ENCODE results near the gene TMEM14A. TPM values are rescaled to one million over a fixed set of nuclear protein-coding genes. Genes with fewer than 3 reads are reported as not detected.

The TMEM14A gene
- polyA plus RNA-seq, 1 donor (not counting 4 experiments of a cell fraction or from before 2014, with no cell fraction given): 44.2 TPM

DNA sequence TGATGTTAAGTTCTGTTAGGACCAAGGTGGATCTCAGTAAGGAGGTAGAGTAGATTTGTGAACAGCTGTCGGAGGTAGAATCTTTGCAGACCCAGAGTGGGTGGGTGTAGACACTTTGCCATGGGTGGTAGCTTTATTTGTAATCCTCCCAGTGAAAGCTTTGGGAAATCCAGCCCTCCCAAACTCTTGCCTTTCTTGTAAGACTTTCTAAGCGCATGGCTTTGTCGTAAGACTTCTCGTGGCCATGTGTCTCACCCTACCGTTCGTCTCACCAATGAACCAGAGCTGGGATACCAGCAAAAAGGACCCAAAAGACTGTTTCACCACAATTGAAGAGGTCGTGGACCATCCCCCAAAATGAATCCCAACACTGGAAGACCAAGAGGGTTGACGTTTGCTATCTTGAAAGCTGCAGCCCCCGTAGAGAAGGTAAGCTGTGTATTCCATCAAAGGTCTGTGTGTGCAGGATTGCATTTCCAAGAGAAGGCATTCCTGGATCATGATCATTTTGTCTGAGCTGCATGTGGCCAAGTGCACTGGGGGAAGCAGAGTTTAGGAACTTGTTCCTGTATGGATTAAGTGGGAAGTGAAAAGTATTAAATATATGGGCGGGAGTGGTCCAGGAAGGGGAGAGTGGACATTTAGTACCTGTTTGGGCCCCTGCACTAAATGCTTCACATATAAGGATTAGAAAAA, 5.8 kb upstream of the TMEM14A start:
- no peaks in the 10 kb centered on the region for H3K9me3 ChIP-seq (ENCODE audit: control insufficient read depth, low read depth, low read length)
- no peak for TF ChIP-seq EZH2 (IDR thresholded peaks at IDR 0.05; ENCODE audit: low read length)
- TF ChIP-seq CTCF (optimal IDR thresholded peaks at IDR 0.05 in 1 of 3, IDR thresholded peaks at IDR 0.05 in 1 of 3, conservative IDR thresholded peaks at IDR 0.05 in 1 of 3; ENCODE audit: extremely low read depth in 1 of 3, insufficient read depth in 2 of 3, low read length in 3 of 3): no peak
- dilution Hi-C loops (cut with MboI; ENCODE audit: extremely low pct_ligation_motif_present, low sequenced_read_pairs): loop anchor here (25.0 kb wide), 1 partner anchor 253 kb away; the partner anchor contains the start of gene EFHC1
- H4K20me1 ChIP-seq (ENCODE audit: control insufficient read depth, extremely low read depth, insufficient read depth, low read length): no peaks in the 10 kb centered on the region
- H3K4me2 ChIP-seq (ENCODE audit: control insufficient read depth, extremely low read depth, insufficient read depth, low read depth, low read length): peak overlapping the region; percentile 92
- H3K9ac ChIP-seq (ENCODE audit: control insufficient read depth, extremely low read depth, insufficient read depth, low read length): no peak overlapping the region
- H3K9me1 ChIP-seq (ENCODE audit: control insufficient read depth, extremely low read depth, insufficient read depth, low read length): no peaks in the 10 kb centered on the region
- peak overlapping the region in 2 of 3 experiments; percentile 81 to 91 for H3K4me3 ChIP-seq (ENCODE audit: control insufficient read depth in 2 of 3, extremely low read depth in 1 of 3, insufficient read depth in 2 of 3, low read depth in 1 of 3, low read length in 3 of 3)
- no peaks in the 10 kb centered on the region for H3K79me2 ChIP-seq (ENCODE audit: control insufficient read depth, insufficient read depth, low read length)
- peak overlapping the region; percentile 93 for H2AFZ ChIP-seq (ENCODE audit: control insufficient read depth, low read length)
- FAIRE-seq (no peak), DNase-seq (ENCODE audit: low read depth, low spot score) (no peak)
- no peaks in the 10 kb centered on the region for H3K36me3 ChIP-seq (ENCODE audit: control insufficient read depth in 2 of 2, extremely low read depth in 1 of 2, insufficient read depth in 2 of 2, low read length in 2 of 2)
- no peak overlapping the region for H3K27ac ChIP-seq (ENCODE audit: control insufficient read depth, insufficient read depth, low read length)
- peaks cover 5% of the 10 kb centered on the region for H3K4me1 ChIP-seq (ENCODE audit: control insufficient read depth, extremely low read depth, insufficient read depth, low read length)
- no peaks in the 10 kb centered on the region for H3K27me3 ChIP-seq (ENCODE audit: control insufficient read depth, extremely low read depth, insufficient read depth, low read length)

DNA sequence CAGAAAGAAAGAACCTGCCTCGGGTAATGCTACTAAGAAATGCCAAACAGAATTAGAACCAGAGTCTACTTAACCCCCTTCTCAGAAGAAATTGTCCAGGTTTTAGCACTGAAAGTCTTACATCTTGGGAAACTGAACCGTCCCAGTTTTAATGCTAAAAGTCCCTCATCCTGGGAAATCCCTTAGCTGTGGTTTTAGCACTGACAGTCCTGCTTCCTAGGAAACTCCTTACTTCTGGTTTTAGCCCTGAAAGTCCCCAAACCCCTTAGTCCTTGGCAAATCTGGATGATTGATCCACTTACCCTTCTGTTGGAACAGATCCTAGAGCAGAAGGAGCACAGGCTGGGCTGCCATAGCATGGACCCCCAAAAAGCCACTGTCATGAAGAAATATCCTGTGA, 4.8 kb upstream of the TMEM14A start:
- Histone ChIP-seq H3K4me3 (ENCODE audit: control insufficient read depth in 2 of 3, extremely low read depth in 1 of 3, insufficient read depth in 2 of 3, low read depth in 1 of 3, low read length in 3 of 3) (no peak overlapping the region), H4K20me1 (ENCODE audit: control insufficient read depth, extremely low read depth, insufficient read depth, low read length) (no peaks in the 10 kb centered on the region), H3K4me2 (ENCODE audit: control insufficient read depth, extremely low read depth, insufficient read depth, low read depth, low read length) (no peak overlapping the region), H3K27me3 (ENCODE audit: control insufficient read depth, extremely low read depth, insufficient read depth, low read length) (no peaks in the 10 kb centered on the region), H3K9me3 (ENCODE audit: control insufficient read depth, low read depth, low read length) (no peaks in the 10 kb centered on the region), H3K79me2 (ENCODE audit: control insufficient read depth, insufficient read depth, low read length) (no peaks in the 10 kb centered on the region), H2AFZ (ENCODE audit: control insufficient read depth, low read length) (no peak overlapping the region), H3K9ac (ENCODE audit: control insufficient read depth, extremely low read depth, insufficient read depth, low read length) (no peak overlapping the region), H3K9me1 (ENCODE audit: control insufficient read depth, extremely low read depth, insufficient read depth, low read length) (no peaks in the 10 kb centered on the region), H3K4me1 (ENCODE audit: control insufficient read depth, extremely low read depth, insufficient read depth, low read length) (peaks cover 10% of the 10 kb centered on the region), H3K36me3 (ENCODE audit: control insufficient read depth in 2 of 2, extremely low read depth in 1 of 2, insufficient read depth in 2 of 2, low read length in 2 of 2) (no peaks in the 10 kb centered on the region), H3K27ac (ENCODE audit: control insufficient read depth, insufficient read depth, low read length) (no peak overlapping the region)
- no peak for FAIRE-seq
- no peak for DNase-seq (ENCODE audit: low read depth, low spot score)
- dilution Hi-C loops (cut with MboI; ENCODE audit: extremely low pct_ligation_motif_present, low sequenced_read_pairs): loop anchor here (25.0 kb wide), 1 partner anchor 254 kb away; the partner anchor contains the start of gene EFHC1
- no peak for TF ChIP-seq EZH2 (IDR thresholded peaks at IDR 0.05; ENCODE audit: low read length)

All from keratinocyte (primary cell).